Measurements from ENCODE around the gene UBE2M.

DNA sequence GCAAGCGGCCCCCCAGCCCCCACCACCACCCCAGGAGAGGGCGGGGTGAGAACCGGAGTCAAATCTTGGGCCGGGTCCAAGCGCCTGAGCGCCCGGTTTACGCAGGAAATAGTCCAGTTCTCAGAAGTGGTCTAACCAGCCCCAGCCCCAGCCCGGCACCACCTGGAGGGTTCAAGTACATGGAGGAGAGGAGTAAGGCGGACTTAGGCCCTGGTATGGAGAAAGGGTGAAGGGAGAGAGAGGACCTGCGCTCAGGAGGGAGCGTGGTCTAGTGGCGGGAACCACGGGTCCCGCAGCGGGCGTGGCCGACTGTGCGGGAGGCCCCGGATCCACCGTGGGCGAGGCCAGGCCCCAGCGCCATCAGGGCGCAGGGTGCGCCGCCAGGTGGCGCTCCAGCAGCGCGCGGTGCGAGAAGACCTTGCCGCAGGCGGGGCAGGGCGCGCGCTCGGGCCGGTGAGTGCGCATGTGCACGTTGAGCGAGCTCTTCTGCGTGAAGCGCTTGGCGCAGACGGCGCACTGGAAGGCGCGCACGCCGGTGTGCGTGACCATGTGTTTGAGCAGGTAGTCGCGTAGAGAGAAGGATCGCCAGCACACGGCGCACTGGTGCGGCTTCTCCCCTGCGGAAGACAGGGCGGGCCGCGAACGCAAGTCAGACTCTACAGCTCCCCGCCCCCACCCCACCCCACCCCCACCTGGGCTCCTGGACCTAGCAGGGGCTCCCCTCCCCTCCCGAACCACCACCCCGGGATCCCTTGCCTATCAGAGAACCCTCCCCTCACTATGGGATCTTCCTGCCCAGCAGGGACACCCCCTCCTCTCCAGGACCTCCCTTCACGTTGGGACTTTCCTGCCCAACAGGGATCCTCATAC, 44.5 kb downstream of the UBE2M start:
- TF ChIP-seq BHLHE40 (IDR thresholded peaks at IDR 0.05; ENCODE audit: borderline replicate concordance) = no peak
- no peak for TF ChIP-seq FOXK2 (IDR thresholded peaks at IDR 0.05)
- TF ChIP-seq SP1 (IDR thresholded peaks at IDR 0.05) = no peak
- no peak for TF ChIP-seq FOXM1 (IDR thresholded peaks at IDR 0.05; ENCODE audit: borderline replicate concordance)
- no peak for TF ChIP-seq ELF4 (IDR thresholded peaks at IDR 0.05)
- no peak for TF ChIP-seq NFRKB (IDR thresholded peaks at IDR 0.05)
- no peak for TF ChIP-seq ARNT (IDR thresholded peaks at IDR 0.05)
